ENCODE results near the gene ABHD2.

ABHD2 gene

GRCh38 chr15:89144491-89144890, 56.2 kb downstream of the ABHD2 start:
- intact Hi-C loops (cut with DNase I; ENCODE audit: low total_unique reads) = no loop called here
- H3K27ac ChIP-seq = peak overlapping the region; percentile 42 to 85

GRCh38 chr15:89146366-89146765, 58.1 kb downstream of the ABHD2 start:
- no peaks in the 10 kb centered on the region for H3K9me3 ChIP-seq
- intact Hi-C loops (cut with DNase I; ENCODE audit: low total_unique reads) = no loop called here
- no peak overlapping the region for H3K27ac ChIP-seq
- H3K4me3 ChIP-seq = no peak overlapping the region
- H3K36me3 ChIP-seq = no peaks in the 10 kb centered on the region
- no peaks in the 10 kb centered on the region for H3K27me3 ChIP-seq
- H3K4me1 ChIP-seq = peaks cover 0 to 43% (median 16%) of the 10 kb centered on the region in 4 donors
- no peak for TF ChIP-seq CTCF (IDR thresholded peaks at IDR 0.05)
- DNase-seq = no peak

More at GRCh38 chr15:89144491-89144890, 56.2 kb downstream of the ABHD2 start:
- DNase-seq = no peak
- H3K4me3 ChIP-seq = no peak overlapping the region
- no peaks in the 10 kb centered on the region for H3K27me3 ChIP-seq
- TF ChIP-seq CTCF (IDR thresholded peaks at IDR 0.05) = no peak
- H3K4me1 ChIP-seq = peaks cover 0 to 57% (median 32%) of the 10 kb centered on the region in 4 donors
- no peaks in the 10 kb centered on the region for H3K36me3 ChIP-seq
- H3K9me3 ChIP-seq = no peaks in the 10 kb centered on the region

GRCh38 chr15:89148126-89148525, 59.9 kb downstream of the ABHD2 start:
- no peaks in the 10 kb centered on the region for H3K9me3 ChIP-seq
- H3K4me3 ChIP-seq = no peak overlapping the region
- H3K27me3 ChIP-seq = no peaks in the 10 kb centered on the region
- no peak for TF ChIP-seq CTCF (IDR thresholded peaks at IDR 0.05)
- no peak overlapping the region for H3K27ac ChIP-seq
- peaks cover 0 to 27% (median 10%) of the 10 kb centered on the region in 4 donors for H3K4me1 ChIP-seq
- DNase-seq = no peak
- H3K36me3 ChIP-seq = peaks cover 16 to 17% (median 16%) of the 10 kb centered on the region in 3 donors
- intact Hi-C loops (cut with DNase I; ENCODE audit: low total_unique reads) = no loop called here

GRCh38 chr15:89149501-89150101, 61.3 kb downstream of the ABHD2 start:
- no peak overlapping the region for H3K27ac ChIP-seq
- no peaks in the 10 kb centered on the region for H3K27me3 ChIP-seq
- no peak for DNase-seq
- H3K36me3 ChIP-seq = peaks cover 22 to 30% (median 24%) of the 10 kb centered on the region in 3 donors
- no peaks in the 10 kb centered on the region for H3K9me3 ChIP-seq
- no peak for TF ChIP-seq CTCF (IDR thresholded peaks at IDR 0.05)
- no peak overlapping the region for H3K4me3 ChIP-seq
- intact Hi-C loops (cut with DNase I; ENCODE audit: low total_unique reads) = no loop called here
- H3K4me1 ChIP-seq = peaks cover 0 to 13% (median 0%) of the 10 kb centered on the region in 4 donors

GRCh38 chr15:89150287-89150686, 62.0 kb downstream of the ABHD2 start:
- DNase-seq = no peak
- no peak overlapping the region for H3K27ac ChIP-seq
- no peaks in the 10 kb centered on the region for H3K9me3 ChIP-seq
- intact Hi-C loops (cut with DNase I; ENCODE audit: low total_unique reads) = no loop called here
- H3K4me1 ChIP-seq = peaks cover 0 to 6% (median 0%) of the 10 kb centered on the region in 4 donors
- H3K4me3 ChIP-seq = no peak overlapping the region
- H3K27me3 ChIP-seq = no peaks in the 10 kb centered on the region
- peaks cover 26 to 36% (median 28%) of the 10 kb centered on the region in 3 donors for H3K36me3 ChIP-seq
- no peak for TF ChIP-seq CTCF (IDR thresholded peaks at IDR 0.05)

Data from tibial artery (tissue), 4 donors.